HepG2 (cell line): Measurements from ENCODE around the gene NKX1-2. TPM values are rescaled to one million over a fixed set of nuclear protein-coding genes. Genes with fewer than 3 reads are reported as not detected.

Experiments
- ATAC-seq: fragments of 200-7000 bp; cut with Tn5 transposase; 3 replicates; pipeline ENCODE4 v1.9.1; 2020; ENCODE audit warnings: mild to moderate bottlenecking, moderate library complexity
- BruUV-seq: library from RNA; stranded (reverse); fragments of 400-500 nt; replicated peaks from 2 replicates; lab custom pipeline; 2021; lab: Mats Ljungman, UMichigan
- CTCF ChIA-PET: fragments of 300-600 bp; formaldehyde crosslinking; extraction: SDS; loops from one replicate; lab custom pipeline; 2021; ENCODE audit warnings: low total read pairs, inconsistent platforms, low intra/inter-chr PET ratio; lab: Yijun Ruan, JAX
- POLR2A ChIA-PET: fragments of 350-600 bp; sonication (Branson Sonifier 250); formaldehyde crosslinking; loops from one replicate; lab custom pipeline; 2020; ENCODE audit warnings: antibody characterized with exemption, inconsistent platforms; lab: Yijun Ruan, JAX
- DNase-seq: peaks from one replicate; pipeline ENCODE4 v3.0.0-alpha.2; 2015; ENCODE audit warnings: low spot score
- FAIRE-seq: peaks from 3 replicates; lab custom pipeline; 2011; peaks lifted over from hg19 to GRCh38; lab: Jason Lieb, UNC
- H2AFZ ChIP-seq: one replicate; pipeline ENCODE4 v1.6.1; 2011; ENCODE audit warnings: low read length, inconsistent platforms
- H3K27ac ChIP-seq: fragments of 300-600 bp; 3 replicates; pipeline ENCODE4 v1.8.0; 2011; ENCODE audit warnings: mixed run types, mild to moderate bottlenecking, mixed read lengths, low read length, inconsistent platforms; ENCODE audit not compliant: insufficient read depth; ENCODE audit errors: extremely low read length
- H3K27me3 ChIP-seq, 2 experiments: fragments of 200-600 bp in 1 of 2; 2 replicates in 1 of 2; 3 replicates in 1 of 2; pipeline versions ENCODE4 v1.6.0 to v1.8.0; 2011; ENCODE audit warnings: low read length in 2 of 2, mild to moderate bottlenecking in 2 of 2, moderate library complexity in 2 of 2, inconsistent platforms in 1 of 2; ENCODE audit not compliant: insufficient read depth in 2 of 2, control insufficient read depth in 1 of 2
- H3K36me3 ChIP-seq, 2 experiments: fragments of 200-600 bp in 1 of 2; replicated peaks in 1 of 2; 2 replicates in 1 of 2; 3 replicates in 1 of 2; pipeline versions ENCODE4 v1.5.1 to v1.8.0; 2011; ENCODE audit warnings: low read length in 2 of 2, inconsistent platforms in 1 of 2; ENCODE audit not compliant: insufficient read depth in 2 of 2, control insufficient read depth in 1 of 2
- H3K4me1 ChIP-seq: 2 replicates; pipeline ENCODE4 v1.5.1; 2012; ENCODE audit warnings: low read length, inconsistent platforms; ENCODE audit not compliant: insufficient read depth
- H3K4me2 ChIP-seq: 2 replicates; pipeline ENCODE4 v1.6.0; 2011; ENCODE audit warnings: low read depth, low read length, inconsistent platforms
- H3K4me3 ChIP-seq, 3 experiments: fragments of 200-600 bp in 1 of 3; sonication (generic), shearing (Covaris generic) in 1 of 3; replicated peaks in 1 of 3; 2 replicates each; pipeline ENCODE4 v1.5.1; 2011 to 2016; ENCODE audit warnings: low read length in 3 of 3, inconsistent platforms in 2 of 3, low read depth in 2 of 3, mild to moderate bottlenecking in 2 of 3, control low read depth in 1 of 3, mixed read lengths in 1 of 3; ENCODE audit not compliant: insufficient read depth in 1 of 3
- H3K79me2 ChIP-seq: one replicate; pipeline ENCODE4 v1.6.1; 2011; ENCODE audit warnings: low read length, inconsistent platforms; ENCODE audit not compliant: insufficient read depth
- H3K9ac ChIP-seq: 2 replicates; pipeline ENCODE4 v1.6.0; 2011; ENCODE audit warnings: mild to moderate bottlenecking, low read depth, low read length, inconsistent platforms; ENCODE audit not compliant: insufficient read depth
- H3K9me3 ChIP-seq: 2 replicates; pipeline ENCODE4 v1.5.1; 2012; ENCODE audit warnings: mild to moderate bottlenecking, low read length
- H4K20me1 ChIP-seq: 2 replicates; pipeline ENCODE4 v1.6.0; 2011; ENCODE audit warnings: inconsistent platforms, mild to moderate bottlenecking, low read length, moderate library complexity; ENCODE audit not compliant: insufficient read depth
- ATRX ChIP-seq: sonication (generic); formaldehyde crosslinking; IDR thresholded peaks from 2 replicates; pipeline ENCODE4 v1.4.0; 2020; ENCODE audit warnings: missing genetic modification reagents, borderline replicate concordance
- CHD4 ChIP-seq: fragments of 200-600 bp; sonication (generic); IDR thresholded peaks from 2 replicates; pipeline ENCODE4 v1.7.0; 2017; ENCODE audit warnings: mild to moderate bottlenecking, low read length, borderline replicate concordance
- ESRRA ChIP-seq: sonication (generic); formaldehyde crosslinking; IDR thresholded peaks from 2 replicates; pipeline ENCODE4 v1.5.1; 2020; ENCODE audit warnings: mild to moderate bottlenecking, low read depth, missing genetic modification reagents
- HNF4A ChIP-seq: sonication (generic); formaldehyde crosslinking; IDR thresholded peaks from 2 replicates; pipeline ENCODE4 v1.4.0; 2020; ENCODE audit warnings: missing genetic modification reagents
- IRX3 ChIP-seq: sonication (generic); formaldehyde crosslinking; IDR thresholded peaks from 2 replicates; pipeline ENCODE4 v1.8.1; 2023; ENCODE audit warnings: mild to moderate bottlenecking, low read depth, missing genetic modification reagents, borderline replicate concordance
- KLF9 ChIP-seq: IDR thresholded peaks from 2 replicates; pipeline ENCODE4 v1.6.1; 2016; ENCODE audit warnings: low read depth
- PHF21A ChIP-seq: sonication (generic); formaldehyde crosslinking; IDR thresholded peaks from 2 replicates; pipeline ENCODE4 v1.5.0; 2020; ENCODE audit warnings: mild to moderate bottlenecking, missing genetic modification reagents
- RARA ChIP-seq: IDR thresholded peaks from 2 replicates; pipeline ENCODE4 v1.6.1; 2016; ENCODE audit warnings: missing genetic modification reagents, missing compliant biosample characterization
- RXRB ChIP-seq: IDR thresholded peaks from 2 replicates; pipeline ENCODE4 v1.6.1; 2016; ENCODE audit warnings: borderline replicate concordance, missing genetic modification reagents, missing compliant biosample characterization
- SNAPC2 ChIP-seq: sonication (generic); formaldehyde crosslinking; IDR thresholded peaks from 2 replicates; pipeline ENCODE4 v1.8.1; 2022; ENCODE audit warnings: mild to moderate bottlenecking, missing genetic modification reagents
- SOX6 ChIP-seq, 2 experiments: fragments of 450-650 bp in 1 of 2; sonication (generic) in 1 of 2; formaldehyde crosslinking in 1 of 2; IDR thresholded peaks; 2 replicates each; pipeline versions ENCODE4 v1.4.0 to v1.6.1; 2017 to 2020; ENCODE audit warnings: antibody characterized with exemption in 1 of 2, mild to moderate bottlenecking in 1 of 2, missing genetic modification reagents in 1 of 2
- TBP ChIP-seq: sonication (generic); formaldehyde crosslinking; IDR thresholded peaks from 2 replicates; pipeline ENCODE4 v1.5.0; 2020; ENCODE audit warnings: missing genetic modification reagents
- TFDP1 ChIP-seq: IDR thresholded peaks from 2 replicates; pipeline ENCODE4 v1.6.1; 2016; ENCODE audit warnings: missing compliant biosample characterization, missing genetic modification reagents, borderline replicate concordance
- YEATS2 ChIP-seq: sonication (generic); formaldehyde crosslinking; IDR thresholded peaks from 2 replicates; pipeline ENCODE4 v1.4.0; 2020; ENCODE audit warnings: missing genetic modification reagents, borderline replicate concordance
- ZIK1 ChIP-seq: sonication (generic); formaldehyde crosslinking; IDR thresholded peaks from 2 replicates; pipeline ENCODE4 v1.5.0; 2020; ENCODE audit warnings: mild to moderate bottlenecking, low read depth, missing genetic modification reagents, borderline replicate concordance
- ZNF331 ChIP-seq: sonication (generic); formaldehyde crosslinking; IDR thresholded peaks from 2 replicates; pipeline ENCODE4 v1.4.0; 2020; ENCODE audit warnings: missing genetic modification reagents
- ZNF337 ChIP-seq: sonication (generic); formaldehyde crosslinking; IDR thresholded peaks from 2 replicates; pipeline ENCODE4 v1.5.1; 2020; ENCODE audit warnings: missing genetic modification reagents, low read depth, mild to moderate bottlenecking, borderline replicate concordance
- ZNF770 ChIP-seq: sonication (generic); formaldehyde crosslinking; IDR thresholded peaks from 2 replicates; pipeline ENCODE4 v1.5.0; 2020; ENCODE audit warnings: mild to moderate bottlenecking, missing genetic modification reagents
- ZNF83 ChIP-seq: sonication (generic); formaldehyde crosslinking; IDR thresholded peaks from 2 replicates; pipeline ENCODE4 v1.4.0; 2020; ENCODE audit warnings: missing genetic modification reagents, mild to moderate bottlenecking, borderline replicate concordance
- WGBS: methylation state at CpG from one replicate; pipeline ENCODE4 v1.1.6; 2017; ENCODE audit warnings: low lambda C conversion rate; 5-methylcytosine and 5-hydroxymethylcytosine counted together
- in situ Hi-C: cut with HindIII; loops from 2 replicates; pipeline ENCODE4 v1.10.0; 2017; ENCODE audit warnings: low pct_unique_long_range_greater_than_20kb; ENCODE audit not compliant: extremely low pct_ligation_motif_present
- intact Hi-C: fragments of 100-400 bp; cut with micrococcal nuclease; formaldehyde crosslinking; loops from one replicate; pipeline ENCODE4 v1.10.0; 2022; ENCODE audit not compliant: unreplicated experiment
- polyA plus RNA-seq, 8 experiments: library from polyadenylated mRNA; depleted of rRNA in 3 of 8; stranded (reverse) in 7 of 8; unstranded in 1 of 8; fragments of >200 nt; fragmentation: Illumina TruSeq in 4 of 8; extraction: Trizol in 4 of 8; gene quantifications; 2 replicates each; pipeline versions ENCODE4 v1.2.1 to v1.2.3, GENCODE V29; 2011 to 2016; ENCODE audit warnings: low read depth in 4 of 8, missing spikeins in 1 of 8, mixed read lengths in 1 of 8; ENCODE audit not compliant: insufficient read depth in 1 of 8
- total RNA-seq, 5 experiments: library from RNA; depleted of rRNA; stranded (reverse); fragments of >200 nt; fragmentation: Illumina TruSeq; extraction: Trizol; gene quantifications; 2 replicates each; pipeline ENCODE4 v1.2.3, GENCODE V29; 2016; ENCODE audit warnings: low read depth in 1 of 5

Gene NKX1-2
- total and polyA plus RNA-seq, 2 of the 13 experiments (the other 11 are each of a cell fraction or from before 2014, with no cell fraction given), result not detected

DNA sequence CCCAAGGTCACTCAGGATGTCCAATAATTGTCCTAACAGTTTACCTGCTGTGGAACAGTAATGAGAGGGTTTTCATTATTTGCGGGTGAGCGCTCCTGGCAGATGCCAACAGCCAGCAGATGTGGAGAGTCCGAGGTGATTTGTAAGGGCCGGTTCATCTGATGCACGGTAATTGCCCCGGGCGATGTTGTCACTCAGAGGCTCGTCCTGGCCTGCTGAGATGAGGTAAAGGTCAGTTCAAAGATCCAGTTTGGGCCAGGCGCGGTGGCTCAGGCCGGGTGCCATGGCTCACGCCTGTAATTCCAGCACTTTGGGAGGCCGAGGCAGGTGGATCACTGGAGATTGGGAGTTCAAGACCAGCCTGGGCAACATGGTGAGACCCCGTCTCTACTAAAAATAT is 28.7 kb upstream of the NKX1-2 start (continued):
- TF ChIP-seq ESRRA (CRISPR knock-in tag) (0 out of 2 replicates have a peak, but pooled peaks have one; percentile 21), ZNF331 (CRISPR knock-in tag) (0 out of 2 replicates have a peak, but pooled peaks have one; percentile 32), ZIK1 (CRISPR knock-in tag) (no peak), PHF21A (CRISPR knock-in tag) (peak; percentile 31; the same call in 1 of the 2 replicates), SOX6 (IDR thresholded peaks at IDR 0.05) (no peak), SOX6 (CRISPR knock-in tag; IDR thresholded peaks at IDR 0.05) (peak; percentile 15; the same call in 1 of the 2 replicates), ZNF770 (CRISPR knock-in tag) (no peak), RARA (CRISPR knock-in tag) (peak; percentile 59), TBP (CRISPR knock-in tag) (no peak), HNF4A (peak; percentile 72)

DNA sequence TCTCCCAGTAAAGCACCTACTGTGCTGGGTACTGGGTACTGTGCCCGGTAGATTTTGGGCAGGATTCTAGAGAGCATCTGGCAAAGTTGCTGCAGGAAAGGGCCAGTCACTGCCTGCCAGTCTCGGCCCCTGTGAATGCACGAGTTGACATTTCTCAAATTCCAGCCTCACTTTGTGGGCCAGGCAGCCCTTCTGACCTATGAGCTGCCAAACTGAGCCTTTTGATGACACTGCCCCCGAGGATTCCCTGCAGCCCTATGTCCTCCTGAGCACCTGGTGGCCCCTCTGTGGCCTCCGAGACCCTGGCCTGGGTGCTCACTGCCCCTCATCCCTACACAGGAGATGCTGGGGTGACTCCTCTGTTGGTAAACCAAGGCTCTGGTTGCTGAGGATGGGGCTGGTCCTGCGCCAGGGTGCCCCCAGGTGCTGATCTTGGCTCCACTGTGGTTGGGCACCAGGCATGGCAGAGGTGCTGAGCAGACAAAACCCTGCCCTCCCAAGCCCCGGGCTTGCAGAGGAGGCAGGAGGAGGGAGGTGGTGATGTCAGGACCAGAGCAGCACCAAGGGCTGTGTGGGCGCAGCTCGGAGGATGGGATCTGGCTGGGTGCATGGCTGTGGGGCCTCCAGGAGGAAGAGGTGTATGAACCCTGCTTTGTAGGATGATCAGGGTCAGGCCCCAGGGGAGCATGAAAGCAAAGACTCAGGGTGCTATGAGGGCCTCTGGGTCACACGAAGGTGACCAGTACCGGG is 28.0 kb upstream of the NKX1-2 start:
- BruUV-seq, result no TSS peak
- H3K9ac ChIP-seq, result no peak overlapping the region
- no peaks in the 10 kb centered on the region for H3K9me3 ChIP-seq
- no peaks in the 10 kb centered on the region for H3K79me2 ChIP-seq
- peak; percentile 73 for FAIRE-seq
- CTCF ChIA-PET, result no interaction called here
- H3K4me3 ChIP-seq, result peak overlapping the region in 1 of 3 experiments; percentile 45; a peak in 2 of 6 replicates
- 12% methylated on average over 5 of the region's 11 CpGs for WGBS
- POLR2A ChIA-PET, result interaction anchor here (1.0 to 2.1 kb wide), 3 partner anchors 8 to 59 kb away, joined by 3 to 6 read pairs (median 3); partner anchors contain the start of genes LHPP and OAT
- no peak overlapping the region for H2AFZ ChIP-seq
- H4K20me1 ChIP-seq, result no peaks in the 10 kb centered on the region
- DNase-seq, result peak; percentile 69
- no peaks in the 10 kb centered on the region for H3K27me3 ChIP-seq
- no peak overlapping the region for H3K27ac ChIP-seq
- peak; percentile 79 for ATAC-seq
- intact Hi-C loops, result no loop called here
- H3K36me3 ChIP-seq, result no peaks in the 10 kb centered on the region
- H3K4me1 ChIP-seq, result peaks cover 68% of the 10 kb centered on the region
- in situ Hi-C loops, result no loop called here
- H3K4me2 ChIP-seq, result peak overlapping the region; percentile 69
- TF ChIP-seq RXRB (CRISPR knock-in tag) (no peak), IRX3 (no peak), SNAPC2 (no peak), CHD4 (no peak), TFDP1 (no peak), ZNF337 (no peak), YEATS2 (CRISPR knock-in tag) (no peak), ZNF83 (CRISPR knock-in tag) (no peak), KLF9 (CRISPR knock-in tag) (no peak), ATRX (CRISPR knock-in tag) (no peak)
